Kidney epithelial cell (primary cell): ENCODE results near the gene LRRC70. TPM values are rescaled to one million over a fixed set of nuclear protein-coding genes. Genes with fewer than 3 reads are reported as not detected.

Source experiments
- DNase-seq: peaks from one replicate; pipeline ENCODE4 v3.0.0-alpha.2; 2010; ENCODE audit warnings: low read depth
- H3K27me3 ChIP-seq: 2 replicates; pipeline ENCODE4 v1.6.0; 2011; ENCODE audit warnings: low read length; ENCODE audit not compliant: control insufficient read depth, insufficient read depth
- H3K36me3 ChIP-seq: 2 replicates; pipeline ENCODE4 v1.5.1; 2011; ENCODE audit warnings: low read length; ENCODE audit not compliant: control insufficient read depth, insufficient read depth
- H3K4me3 ChIP-seq: 2 replicates; pipeline ENCODE4 v1.5.1; 2011; ENCODE audit warnings: low read depth, mild to moderate bottlenecking, control low read depth, low read length
- CTCF ChIP-seq: IDR thresholded peaks from 2 replicates; pipeline ENCODE4 v1.5.1; 2011; ENCODE audit warnings: mild to moderate bottlenecking, moderate library complexity, low read length, control low read depth, inconsistent platforms; ENCODE audit not compliant: insufficient read depth, poor library complexity, severe bottlenecking
- total RNA-seq: library from RNA; depleted of rRNA; stranded (reverse); fragments of >200 nt; gene quantifications from 2 replicates; pipeline ENCODE4 v1.2.3, GENCODE V29; 2015

LRRC70 gene
- total RNA-seq, 1 donor from 2014 or later, result 0.25 TPM

- Histone ChIP-seq H3K27me3 (no peaks in the 10 kb centered on the region), H3K36me3 (no peaks in the 10 kb centered on the region), H3K4me3 (no peak overlapping the region)
- no peak for DNase-seq
- TF ChIP-seq CTCF, result no peak
Observed at GRCh38 chr5:62584391-62584790, 5.8 kb downstream of the LRRC70 start.

- no peak for DNase-seq
- Histone ChIP-seq H3K36me3 (no peaks in the 10 kb centered on the region), H3K4me3 (no peak overlapping the region), H3K27me3 (no peaks in the 10 kb centered on the region)
- TF ChIP-seq CTCF, result no peak
Observed at GRCh38 chr5:62585306-62585705, 6.7 kb downstream of the LRRC70 start.

GRCh38 chr5:62585751-62586150 lies 7.1 kb downstream of the LRRC70 start:
- H3K36me3 ChIP-seq, result no peaks in the 10 kb centered on the region
- H3K4me3 ChIP-seq, result no peak overlapping the region
- TF ChIP-seq CTCF, result no peak
- no peak for DNase-seq
- no peaks in the 10 kb centered on the region for H3K27me3 ChIP-seq

- Histone ChIP-seq H3K36me3 (no peaks in the 10 kb centered on the region), H3K4me3 (no peak overlapping the region), H3K27me3 (no peaks in the 10 kb centered on the region)
- TF ChIP-seq CTCF, result no peak
- DNase-seq, result no peak
Observed at GRCh38 chr5:62587737-62588136, 9.1 kb downstream of the LRRC70 start.

- H3K4me3 ChIP-seq, result no peak overlapping the region
- DNase-seq, result no peak
- H3K36me3 ChIP-seq, result no peaks in the 10 kb centered on the region
- TF ChIP-seq CTCF, result no peak
- no peaks in the 10 kb centered on the region for H3K27me3 ChIP-seq
Observed at GRCh38 chr5:62588668-62589067, 10.0 kb downstream of the LRRC70 start.

- TF ChIP-seq CTCF, result no peak
- Histone ChIP-seq H3K36me3 (no peaks in the 10 kb centered on the region), H3K4me3 (no peak overlapping the region), H3K27me3 (no peaks in the 10 kb centered on the region)
- DNase-seq, result no peak
Observed at GRCh38 chr5:62589504-62589903, 10.9 kb downstream of the LRRC70 start.
